SK-N-SH (cell line): Measurements from ENCODE around the gene WWOX.

ENCODE experiments used
- CTCF ChIP-seq: fragments of 200-600 bp; sonication (generic); IDR thresholded peaks from 2 replicates; pipeline ENCODE4 v1.6.1; 2017; ENCODE audit warnings: antibody characterized with exemption, mild to moderate bottlenecking, moderate library complexity
- EP300 ChIP-seq, 2 experiments: IDR thresholded peaks; 2 replicates each; pipeline versions ENCODE4 v1.4.0 to v1.6.1; 2012; ENCODE audit warnings: borderline replicate concordance in 1 of 2, low read depth in 1 of 2, low read length in 1 of 2
- EZH2phosphoT487 ChIP-seq: fragments of 200-600 bp; sonication (generic); IDR thresholded peaks from 2 replicates; pipeline ENCODE4 v1.6.1; 2017; ENCODE audit warnings: low read depth, mixed run types, mild to moderate bottlenecking, antibody characterized with exemption, moderate library complexity, borderline replicate concordance
- IRF3 ChIP-seq: fragments of 150-350 bp; IDR thresholded peaks from 2 replicates; pipeline ENCODE4 v1.6.1; 2016; ENCODE audit warnings: mild to moderate bottlenecking, low read depth, low read length
- MAX ChIP-seq: IDR thresholded peaks from 2 replicates; pipeline ENCODE4 v1.4.0; 2012; ENCODE audit warnings: low read depth
- MXI1 ChIP-seq: IDR thresholded peaks from 2 replicates; pipeline ENCODE4 v1.6.1; 2012; ENCODE audit warnings: mild to moderate bottlenecking, low read depth, low read length, improper control_type of control experiment
- POLR2AphosphoS5 ChIP-seq: IDR thresholded peaks from 2 replicates; pipeline ENCODE4 v1.6.1; 2012; ENCODE audit warnings: low read depth, low read length
- REST ChIP-seq: IDR thresholded peaks from 2 replicates; pipeline ENCODE4 v1.6.1; 2012; ENCODE audit warnings: mild to moderate bottlenecking, low read depth, low read length, moderate library complexity
- SMC3 ChIP-seq: IDR thresholded peaks from 2 replicates; pipeline ENCODE4 v1.6.1; 2012; ENCODE audit warnings: low read depth, low read length, improper control_type of control experiment
- TAF1 ChIP-seq: IDR thresholded peaks from 2 replicates; pipeline ENCODE4 v1.6.1; 2012; ENCODE audit warnings: low read depth, mild to moderate bottlenecking, low read length, moderate library complexity, borderline replicate concordance
- USF1 ChIP-seq: IDR thresholded peaks from 2 replicates; pipeline ENCODE4 v1.4.0; 2012; ENCODE audit warnings: low read depth, borderline replicate concordance
- USF2 ChIP-seq: fragments of 150-350 bp; IDR thresholded peaks from 2 replicates; pipeline ENCODE4 v1.6.1; 2017; ENCODE audit warnings: antibody characterized with exemption, low read length, low read depth, borderline replicate concordance

- TF ChIP-seq MXI1 (no peak), CTCF (no peak), EZH2phosphoT487 (no peak), IRF3 (no peak), EP300 (IDR thresholded peaks at IDR 0.05; ENCODE audit: borderline replicate concordance in 1 of 2, low read depth in 1 of 2, low read length in 1 of 2) (no peak), MAX (no peak), USF2 (no peak), TAF1 (no peak), REST (no peak), USF1 (no peak), SMC3 (no peak), POLR2AphosphoS5 (no peak)
Measured at GRCh38 chr16:78639775-78640174, 540.3 kb downstream of the WWOX start.
